ENCODE measurements around the gene SLC25A13. TPM values are rescaled to one million over a fixed set of nuclear protein-coding genes. Genes with fewer than 3 reads are reported as not detected.

The SLC25A13 gene
- total RNA-seq, 1 experiment from 2014 or later, result 19.5 TPM

GRCh38 chr7:96287559-96287958 lies 34.3 kb downstream of the SLC25A13 start:
- DNase-seq (no peak), ATAC-seq (no peak)
- no peak overlapping the region for H3K4me3 ChIP-seq (ENCODE audit: low read length)
- no TSS peak for BruUV-seq (replicated peaks)
- no peak for TF ChIP-seq EZH2 (IDR thresholded peaks at IDR 0.05; ENCODE audit: low read length, unreplicated experiment)
- TF ChIP-seq CTCF (conservative IDR thresholded peaks at IDR 0.05; ENCODE audit: low read depth, low read length), result no peak
- no peak for TF ChIP-seq EZH2phosphoT487 (IDR thresholded peaks at IDR 0.05; ENCODE audit: borderline replicate concordance, low read length)
- no peak overlapping the region for H3K4me2 ChIP-seq (ENCODE audit: low read length)
- H2AFZ ChIP-seq (ENCODE audit: low read length), result no peak overlapping the region
- ChIA-PET POLR2A (ENCODE audit: unreplicated experiment) (no interaction called here), CTCF (no interaction called here)
- peaks cover 28% of the 10 kb centered on the region for H3K79me2 ChIP-seq (ENCODE audit: low read length)
- no peaks in the 10 kb centered on the region for H3K27me3 ChIP-seq (ENCODE audit: low read length)
- no peak overlapping the region for H3K9ac ChIP-seq (ENCODE audit: low read length)
- no peak overlapping the region for H3K27ac ChIP-seq (ENCODE audit: low read length)
- no peaks in the 10 kb centered on the region for H3K4me1 ChIP-seq (ENCODE audit: insufficient read depth, low read length)
- intact Hi-C loops (cut with micrococcal nuclease), result no loop called here
- H3K9me3 ChIP-seq (ENCODE audit: low read length), result no peaks in the 10 kb centered on the region
- no peaks in the 10 kb centered on the region for H3K9me2 ChIP-seq (replicated peaks; ENCODE audit: low read length)
- peaks cover 9% of the 10 kb centered on the region; the same call in 1 of the 2 replicates for H4K20me1 ChIP-seq (ENCODE audit: low read length)
- H3K36me3 ChIP-seq (ENCODE audit: low read depth, low read length), result no peaks in the 10 kb centered on the region
- H3F3A ChIP-seq (ENCODE audit: low read length, unreplicated experiment), result no peaks in the 10 kb centered on the region

GRCh38 chr7:96287132-96287531 lies 34.8 kb downstream of the SLC25A13 start:
- Histone ChIP-seq H3K27ac (ENCODE audit: low read length) (no peak overlapping the region), H3K9me3 (ENCODE audit: low read length) (no peaks in the 10 kb centered on the region), H3K27me3 (ENCODE audit: low read length) (no peaks in the 10 kb centered on the region), H3K9ac (ENCODE audit: low read length) (no peak overlapping the region), H3K79me2 (ENCODE audit: low read length) (peaks cover 32% of the 10 kb centered on the region), H2AFZ (ENCODE audit: low read length) (no peak overlapping the region), H3F3A (ENCODE audit: low read length, unreplicated experiment) (no peaks in the 10 kb centered on the region), H4K20me1 (ENCODE audit: low read length) (peaks cover 11% of the 10 kb centered on the region; the same call in 1 of the 2 replicates), H3K4me2 (ENCODE audit: low read length) (no peak overlapping the region), H3K4me3 (ENCODE audit: low read length) (no peak overlapping the region), H3K36me3 (ENCODE audit: low read depth, low read length) (no peaks in the 10 kb centered on the region), H3K9me2 (replicated peaks; ENCODE audit: low read length) (no peaks in the 10 kb centered on the region), H3K4me1 (ENCODE audit: insufficient read depth, low read length) (no peaks in the 10 kb centered on the region)
- intact Hi-C loops (cut with micrococcal nuclease), result no loop called here
- ChIA-PET CTCF (no interaction called here), POLR2A (ENCODE audit: unreplicated experiment) (no interaction called here)
- ATAC-seq (no peak), DNase-seq (no peak)
- no peak for TF ChIP-seq EZH2 (IDR thresholded peaks at IDR 0.05; ENCODE audit: low read length, unreplicated experiment)
- TF ChIP-seq EZH2phosphoT487 (IDR thresholded peaks at IDR 0.05; ENCODE audit: borderline replicate concordance, low read length), result no peak
- TF ChIP-seq CTCF (conservative IDR thresholded peaks at IDR 0.05; ENCODE audit: low read depth, low read length), result no peak
- BruUV-seq (replicated peaks), result no TSS peak

DNA sequence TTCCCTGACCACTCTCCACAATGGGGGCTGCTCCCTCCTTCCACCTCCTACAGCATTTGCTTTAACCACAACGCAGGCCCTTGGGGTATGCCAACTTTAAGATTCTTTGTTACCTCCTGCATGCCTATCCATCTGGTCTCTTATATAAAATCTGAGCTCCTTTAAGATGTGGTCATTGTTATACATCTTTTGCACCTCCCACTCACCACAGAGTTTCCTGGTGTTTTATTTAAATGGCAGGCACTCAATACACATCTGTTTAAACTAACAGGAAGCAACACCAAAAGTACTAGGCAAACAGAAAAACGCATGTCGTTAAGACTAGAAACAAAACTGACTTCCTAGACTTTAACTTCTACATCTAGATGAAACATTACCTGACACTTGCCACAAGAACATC lies 36.3 kb downstream of the SLC25A13 start:
- Histone ChIP-seq H3K4me1 (ENCODE audit: insufficient read depth, low read length) (no peaks in the 10 kb centered on the region), H3K9me2 (replicated peaks; ENCODE audit: low read length) (no peaks in the 10 kb centered on the region), H2AFZ (ENCODE audit: low read length) (no peak overlapping the region), H3K27ac (ENCODE audit: low read length) (no peak overlapping the region), H3K36me3 (ENCODE audit: low read depth, low read length) (no peaks in the 10 kb centered on the region), H3K4me2 (ENCODE audit: low read length) (no peak overlapping the region), H3K27me3 (ENCODE audit: low read length) (no peaks in the 10 kb centered on the region), H3K4me3 (ENCODE audit: low read length) (no peak overlapping the region), H3F3A (ENCODE audit: low read length, unreplicated experiment) (no peaks in the 10 kb centered on the region), H4K20me1 (ENCODE audit: low read length) (peaks cover 12% of the 10 kb centered on the region; the same call in 1 of the 2 replicates), H3K9me3 (ENCODE audit: low read length) (no peaks in the 10 kb centered on the region), H3K79me2 (ENCODE audit: low read length) (peaks cover 35% of the 10 kb centered on the region), H3K9ac (ENCODE audit: low read length) (no peak overlapping the region)
- BruUV-seq (replicated peaks), result no TSS peak
- intact Hi-C loops (cut with micrococcal nuclease), result no loop called here
- TF ChIP-seq CTCF (conservative IDR thresholded peaks at IDR 0.05; ENCODE audit: low read depth, low read length) (no peak), EZH2 (IDR thresholded peaks at IDR 0.05; ENCODE audit: low read length, unreplicated experiment) (no peak), EZH2phosphoT487 (IDR thresholded peaks at IDR 0.05; ENCODE audit: borderline replicate concordance, low read length) (no peak)
- DNase-seq (no peak), ATAC-seq (no peak; the same call in 1 of the 2 replicates)
- ChIA-PET CTCF (no interaction called here), POLR2A (ENCODE audit: unreplicated experiment) (no interaction called here)
